NCI-H2196 treated with DMSO at 0.1 percent for 48 hours (cell line): ENCODE data around the gene ENOX1.

Experiments used
- DNase-seq: peaks from one replicate; lab custom pipeline; 2025; ENCODE audit not compliant: unreplicated experiment; lab: John Stamatoyannopoulos, UW

Gene ENOX1

GRCh38 chr13:43785650-43786471 lies 911 bp downstream of the ENOX1 start:
- no peak for DNase-seq

- DNase-seq = no peak
Measured at GRCh38 chr13:43785261-43785649, 1.5 kb downstream of the ENOX1 start.

GRCh38 chr13:43784496-43784895 lies 2.3 kb downstream of the ENOX1 start:
- no peak for DNase-seq

- no peak for DNase-seq
Measured at GRCh38 chr13:43783820-43784219, 3.0 kb downstream of the ENOX1 start.

- DNase-seq = no peak
Measured at GRCh38 chr13:43782686-43783085, 4.1 kb downstream of the ENOX1 start.

- DNase-seq = no peak
Measured at GRCh38 chr13:43780666-43781065, 6.1 kb downstream of the ENOX1 start.

- no peak for DNase-seq
Measured at GRCh38 chr13:43776501-43777079, 10.2 kb downstream of the ENOX1 start.

GRCh38 chr13:43776006-43776405 lies 10.8 kb downstream of the ENOX1 start:
- DNase-seq = no peak

- no peak for DNase-seq
Measured at GRCh38 chr13:43773602-43774001, 13.2 kb downstream of the ENOX1 start.

- no peak for DNase-seq
Measured at GRCh38 chr13:43770871-43771270, 15.9 kb downstream of the ENOX1 start.

GRCh38 chr13:43769529-43769928 lies 17.2 kb downstream of the ENOX1 start:
- no peak for DNase-seq

- DNase-seq = no peak
Measured at GRCh38 chr13:43767341-43767931, 19.3 kb downstream of the ENOX1 start.

GRCh38 chr13:43766725-43767124 lies 20.0 kb downstream of the ENOX1 start:
- no peak for DNase-seq

- no peak for DNase-seq
Measured at GRCh38 chr13:43764349-43764748, 22.4 kb downstream of the ENOX1 start.

- no peak for DNase-seq
Measured at GRCh38 chr13:43763143-43763759, 23.5 kb downstream of the ENOX1 start.

GRCh38 chr13:43761616-43762315 lies 25.0 kb downstream of the ENOX1 start:
- DNase-seq = no peak

GRCh38 chr13:43760257-43760656 lies 26.5 kb downstream of the ENOX1 start:
- DNase-seq = no peak

GRCh38 chr13:43758834-43759233 lies 27.9 kb downstream of the ENOX1 start:
- DNase-seq = no peak

GRCh38 chr13:43757266-43757665 lies 29.5 kb downstream of the ENOX1 start:
- no peak for DNase-seq

- no peak for DNase-seq
Measured at GRCh38 chr13:43755844-43756243, 30.9 kb downstream of the ENOX1 start.

- no peak for DNase-seq
Measured at GRCh38 chr13:43751624-43752023, 35.1 kb downstream of the ENOX1 start.
